Dedifferentiated amniotic fluid mesenchymal stem cell (primary cell): ENCODE results near the gene ABCB11.

Experiments used
- DNase-seq: peaks from one replicate; pipeline ENCODE4 v3.0.0-alpha.2; 2016; ENCODE audit errors: extremely low spot score

The ABCB11 gene

DNA sequence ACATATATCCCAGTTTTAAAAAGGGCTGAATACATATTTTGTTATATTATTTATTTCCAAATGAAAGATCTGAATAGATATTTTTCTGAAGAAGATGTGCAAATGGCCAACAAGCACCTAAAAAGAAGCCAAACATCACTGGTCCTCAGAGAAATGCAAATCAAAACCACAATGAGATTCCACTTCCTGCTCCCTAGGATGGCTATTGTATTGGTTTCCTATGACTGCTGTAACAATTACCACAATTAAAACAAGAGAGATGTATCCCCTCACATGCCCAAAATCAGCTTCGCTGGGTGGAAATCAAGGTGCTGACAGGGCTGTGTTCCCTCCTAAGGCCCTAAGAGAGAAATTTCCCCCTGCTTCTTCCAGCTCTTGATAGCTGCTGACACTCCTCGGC is 23.2 kb downstream of the ABCB11 start:
- no peak for DNase-seq

DNA sequence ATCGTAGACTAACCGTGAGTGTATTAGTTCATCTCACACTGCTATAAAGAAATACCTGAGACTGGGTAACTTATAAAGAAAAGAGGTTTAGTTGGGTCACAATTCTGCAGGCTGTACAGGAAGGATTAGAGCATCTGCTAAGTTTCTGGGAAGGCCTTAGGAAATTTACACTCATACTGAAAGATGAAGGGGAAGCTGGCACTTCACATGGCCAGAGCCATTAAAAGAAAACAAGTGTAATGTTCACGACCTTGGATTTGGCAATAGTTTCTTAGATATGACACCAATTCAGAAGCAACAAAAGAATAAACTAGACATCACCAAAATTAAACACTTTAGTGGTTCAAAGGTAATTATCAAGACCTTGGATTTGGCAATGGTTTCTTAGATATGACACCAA is 23.8 kb downstream of the ABCB11 start:
- no peak for DNase-seq

DNA sequence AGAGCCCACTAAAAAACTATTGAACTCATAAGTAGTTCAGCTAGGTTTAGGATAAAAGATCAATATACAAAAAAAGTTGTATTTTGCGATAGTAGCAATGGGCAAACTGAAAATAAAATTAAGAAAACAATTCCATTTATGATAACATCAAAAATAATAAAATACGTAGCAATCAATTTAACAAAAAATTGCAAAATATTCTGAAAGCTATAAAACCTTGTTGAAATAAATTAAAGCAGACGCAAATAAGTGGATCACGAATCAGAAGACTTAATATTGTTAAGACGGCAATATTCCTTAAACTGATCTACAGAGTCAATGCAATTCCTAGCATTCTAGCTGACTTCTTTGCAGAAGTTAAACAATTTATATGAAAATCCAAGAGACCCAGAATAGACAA is 24.5 kb downstream of the ABCB11 start:
- DNase-seq = no peak

DNA sequence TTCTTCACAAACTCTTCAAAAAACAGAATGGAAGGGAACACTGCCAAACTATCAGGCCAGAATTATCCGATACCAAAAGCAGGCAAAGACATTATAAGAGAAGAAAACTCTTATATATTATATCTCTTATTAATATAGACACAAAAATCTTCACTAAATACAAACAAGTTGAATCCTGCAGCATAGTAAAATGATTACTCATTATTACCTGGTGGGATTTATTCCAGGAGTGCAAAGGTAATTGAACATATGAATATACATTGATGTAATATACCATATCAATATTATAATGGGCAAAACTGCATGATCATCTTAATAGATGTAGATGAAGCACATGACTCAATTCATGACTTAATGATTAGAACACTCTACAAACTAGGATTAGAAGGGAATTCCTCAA is 25.1 kb downstream of the ABCB11 start:
- DNase-seq = no peak

DNA sequence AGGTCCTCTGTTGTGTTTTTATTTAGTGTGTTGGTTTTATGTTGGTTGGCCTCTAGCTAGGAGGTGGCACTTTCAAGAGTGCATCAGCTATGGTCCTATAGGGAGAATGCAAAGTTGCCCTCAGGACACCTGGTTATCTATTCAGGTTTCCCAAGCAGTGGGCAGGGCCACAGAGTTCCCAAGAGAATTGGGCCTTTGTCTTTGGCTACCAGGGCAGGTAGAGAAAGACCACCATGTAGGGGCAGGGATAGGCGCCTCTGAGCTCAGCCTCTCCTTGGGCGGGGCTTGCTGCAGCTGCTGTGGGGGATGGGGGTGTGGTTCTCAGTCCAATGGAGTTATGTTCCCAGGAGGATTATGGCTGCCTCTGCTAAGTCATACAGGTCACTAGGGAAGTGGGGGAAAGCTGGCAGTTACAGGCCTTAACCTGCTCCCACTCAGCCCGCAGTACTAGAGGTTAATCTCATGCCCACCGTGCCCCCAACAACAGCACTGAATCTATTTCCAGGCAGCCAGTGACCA is 26.0 kb downstream of the ABCB11 start:
- DNase-seq = no peak

DNA sequence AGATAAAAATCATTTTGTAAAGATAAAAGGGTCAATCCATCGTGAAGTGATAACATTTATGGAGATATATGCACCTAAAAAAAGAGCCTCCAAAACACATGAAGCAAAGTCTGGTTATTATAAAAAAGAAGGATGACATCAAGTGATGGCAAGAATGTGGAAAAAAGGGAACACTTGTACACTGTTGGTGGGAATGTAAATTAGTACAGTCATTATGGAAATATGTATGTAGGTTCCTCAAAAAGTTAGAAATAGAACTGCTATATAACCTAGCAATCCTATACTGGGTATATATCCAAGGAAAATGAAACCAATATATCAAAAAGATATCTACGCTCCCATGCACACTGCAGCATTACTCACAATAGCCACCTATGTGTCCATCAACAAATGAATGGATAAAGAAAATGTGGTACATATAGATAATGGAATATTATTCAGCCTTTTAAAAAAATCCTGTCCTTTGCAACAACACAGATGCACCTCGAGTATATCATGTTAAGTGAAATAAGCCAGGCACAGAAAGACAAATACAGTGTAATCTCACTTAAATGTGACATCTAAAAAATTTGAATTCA is 28.9 kb downstream of the ABCB11 start:
- no peak for DNase-seq

DNA sequence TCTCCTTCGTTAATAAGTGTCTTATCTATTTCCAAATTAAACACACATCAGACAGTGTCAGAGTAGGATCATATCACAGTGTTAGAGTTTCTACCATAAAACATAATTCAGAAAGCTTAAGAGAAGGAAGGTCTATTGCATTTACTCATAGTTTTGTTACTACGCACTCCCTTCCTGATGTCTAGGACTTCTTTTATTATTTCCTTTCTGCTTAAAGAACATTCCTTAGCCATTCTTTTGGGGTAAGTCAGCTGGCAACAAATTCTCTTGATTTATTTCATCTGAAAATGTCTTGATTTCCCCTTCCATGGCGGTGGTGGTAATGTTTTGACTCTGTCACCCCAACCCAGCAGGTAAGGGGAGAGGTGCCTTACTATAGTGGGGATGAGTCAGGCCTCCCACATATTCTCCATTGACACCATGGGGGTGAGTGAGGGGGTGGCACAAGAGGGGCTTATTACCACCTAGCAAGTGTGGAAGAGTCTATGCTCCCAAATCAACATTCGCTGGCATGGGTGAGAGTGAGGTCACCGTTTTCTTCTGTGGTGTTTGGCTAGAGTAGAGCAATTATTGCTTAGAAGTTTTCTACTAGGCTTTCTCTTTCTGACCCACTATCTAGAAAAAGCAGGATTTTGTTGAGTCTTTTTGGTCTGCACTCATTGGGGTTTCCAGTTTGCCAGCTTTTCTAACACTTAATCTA is 29.9 kb downstream of the ABCB11 start:
- no peak for DNase-seq

DNA sequence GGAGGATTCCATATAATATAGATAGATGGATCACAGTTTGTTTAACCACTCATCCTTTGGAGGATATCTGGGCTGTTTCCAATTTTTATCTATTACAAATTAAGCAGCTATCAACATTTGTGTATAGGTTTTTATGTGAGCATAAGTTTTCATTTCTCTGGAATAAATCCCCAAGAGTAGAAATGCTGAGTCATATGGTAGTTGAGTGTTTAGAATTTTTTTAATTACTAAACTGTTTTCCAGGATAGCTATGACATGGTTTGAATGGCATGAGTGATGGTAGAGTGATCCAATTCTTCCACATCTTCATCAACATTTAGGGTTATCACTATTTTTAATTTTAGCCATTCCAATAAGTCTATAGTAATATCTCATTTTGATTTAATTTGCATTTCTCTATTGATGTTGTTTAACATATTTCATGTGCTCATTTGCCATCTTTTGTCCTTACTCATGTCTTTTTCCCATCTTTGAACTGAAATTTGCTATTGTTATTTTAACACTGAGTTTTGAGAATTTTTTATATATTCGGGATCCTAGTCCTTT is 31.4 kb downstream of the ABCB11 start:
- no peak for DNase-seq

DNA sequence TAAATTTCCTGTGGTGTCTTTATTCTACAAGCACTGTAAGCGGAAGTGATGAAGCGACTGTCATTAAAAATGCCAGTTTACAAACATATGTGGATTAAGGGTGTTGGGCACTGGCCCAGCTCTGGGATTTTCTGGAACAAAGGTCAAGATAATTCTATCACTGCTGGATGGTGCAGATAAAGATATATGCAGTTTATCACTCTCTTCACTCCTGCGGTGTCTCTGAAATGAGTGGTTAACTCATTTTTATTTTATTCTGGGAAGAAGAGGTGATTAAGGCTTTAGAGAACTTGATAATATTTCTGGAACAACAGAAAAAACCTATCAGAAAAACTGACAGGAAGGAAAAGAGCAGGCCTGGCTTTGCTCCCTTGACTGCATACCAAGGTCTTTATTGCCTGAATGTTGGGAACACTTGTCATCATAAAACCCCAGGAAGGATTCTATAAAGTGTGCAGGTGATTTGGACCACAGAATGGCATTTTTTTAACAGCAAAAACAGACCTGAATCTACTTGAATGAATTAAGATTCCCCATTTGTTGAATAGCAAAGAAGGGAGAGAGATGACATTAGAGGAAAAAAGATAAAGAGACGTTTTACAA is 32.4 kb downstream of the ABCB11 start:
- DNase-seq = no peak

DNA sequence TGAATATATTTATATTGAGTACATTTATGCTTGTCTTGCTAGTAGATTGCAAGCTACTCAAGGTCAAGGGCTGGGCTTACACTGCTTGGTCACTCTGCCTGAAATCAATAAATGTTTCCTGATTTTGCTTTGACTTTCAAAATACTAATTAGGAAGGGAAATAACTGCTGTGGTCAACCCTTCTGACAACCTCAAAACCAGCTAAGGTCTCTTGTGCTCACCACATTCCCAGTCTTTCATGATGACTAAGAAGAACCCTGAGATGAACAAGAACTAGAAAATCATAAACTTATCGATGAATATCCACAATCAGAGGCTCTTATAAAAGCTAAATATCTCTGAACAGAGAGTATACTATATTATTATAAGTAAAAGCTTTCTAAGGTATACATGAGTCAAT is 33.3 kb downstream of the ABCB11 start:
- DNase-seq = no peak

DNA sequence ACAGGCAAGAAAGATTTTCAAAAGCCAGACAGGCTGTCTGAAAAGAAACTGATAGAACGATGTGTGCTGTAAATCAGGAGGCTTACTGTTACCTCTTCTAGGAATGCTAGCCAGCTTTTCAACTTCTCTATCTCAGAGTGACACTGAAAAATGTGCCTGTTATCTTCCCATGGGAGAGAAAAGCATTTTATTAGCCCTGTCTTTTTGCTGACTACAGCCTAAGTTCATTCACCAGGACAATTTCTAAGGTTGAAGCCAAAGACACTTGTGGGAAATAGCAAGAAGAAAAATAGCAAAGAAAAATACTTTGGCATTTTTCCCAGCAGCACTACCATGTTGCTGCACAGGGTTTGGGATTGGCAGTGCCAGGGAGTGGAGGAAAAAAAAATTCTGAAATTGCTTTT is 34.0 kb downstream of the ABCB11 start:
- no peak for DNase-seq

DNA sequence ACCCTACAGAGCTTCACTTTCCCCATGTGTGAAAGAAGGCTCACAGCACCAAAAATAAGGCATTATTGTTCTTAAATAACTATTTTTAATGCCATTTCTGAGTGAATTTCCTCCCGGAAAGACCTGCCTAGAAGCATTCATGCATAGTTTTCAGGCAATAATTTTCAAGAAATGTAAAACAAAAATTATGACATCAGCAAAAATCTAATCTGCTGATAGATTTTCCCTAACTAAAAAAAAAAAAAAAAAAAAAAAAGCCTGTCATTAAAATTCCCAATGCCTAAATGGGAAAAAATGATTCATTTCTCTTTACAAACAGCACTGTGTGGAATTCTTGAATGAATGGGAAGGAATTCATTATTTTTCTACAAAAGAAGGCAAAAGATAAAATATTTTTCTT is 35.4 kb downstream of the ABCB11 start:
- DNase-seq = no peak

DNA sequence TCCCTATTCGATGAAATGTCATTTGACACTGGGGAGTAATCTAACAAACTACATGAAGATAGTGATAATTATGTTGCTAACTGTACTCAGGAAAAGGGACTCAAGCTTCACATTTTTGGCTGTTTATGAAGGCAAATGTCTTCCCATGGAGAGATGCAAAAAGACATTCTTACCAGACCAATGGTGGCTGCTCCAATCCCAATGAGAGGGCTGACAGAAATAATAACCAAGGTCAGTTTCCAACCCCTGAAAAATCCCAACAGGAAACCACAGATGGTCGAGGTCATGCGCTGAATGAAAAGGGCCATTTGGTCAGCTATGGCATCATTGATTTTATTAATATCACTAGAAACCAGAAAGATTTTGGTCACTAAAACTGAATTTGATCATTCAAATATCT is 37.6 kb downstream of the ABCB11 start:
- no peak for DNase-seq

DNA sequence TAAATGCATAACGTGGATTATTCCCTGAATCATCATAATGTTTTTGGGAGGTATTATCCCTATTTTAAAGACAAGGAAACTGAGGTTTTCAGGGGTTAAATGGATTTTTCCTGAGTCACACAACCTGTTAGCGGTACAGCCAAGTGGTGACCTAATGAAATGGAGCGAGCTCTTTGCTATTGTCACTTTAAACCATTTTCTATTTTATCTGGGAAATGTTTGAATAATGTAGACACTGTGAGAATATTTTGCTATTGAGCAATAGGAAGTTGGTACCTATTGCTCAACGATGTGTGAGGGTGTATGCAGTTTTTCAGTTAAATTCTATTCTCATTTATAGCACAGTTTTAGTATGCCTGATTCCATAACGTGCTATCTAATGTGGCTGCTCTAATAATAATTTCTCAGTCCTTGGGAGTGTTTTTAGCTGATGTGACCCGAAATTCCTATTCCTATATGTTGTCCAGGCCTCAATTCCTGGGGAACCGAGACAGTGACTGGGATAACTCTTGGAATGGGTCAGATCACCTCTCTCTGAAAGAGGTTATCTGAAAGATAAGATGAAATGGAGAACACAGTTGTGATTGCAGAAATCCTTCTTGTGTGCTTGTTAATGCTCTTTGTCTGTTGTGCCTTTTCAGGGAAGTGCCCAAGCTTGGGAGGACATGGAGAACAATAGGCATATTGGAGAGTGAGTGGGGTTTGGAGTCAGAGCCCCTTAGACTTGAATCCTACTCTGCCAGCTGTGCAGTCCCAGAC is 38.4 kb downstream of the ABCB11 start:
- no peak for DNase-seq

DNA sequence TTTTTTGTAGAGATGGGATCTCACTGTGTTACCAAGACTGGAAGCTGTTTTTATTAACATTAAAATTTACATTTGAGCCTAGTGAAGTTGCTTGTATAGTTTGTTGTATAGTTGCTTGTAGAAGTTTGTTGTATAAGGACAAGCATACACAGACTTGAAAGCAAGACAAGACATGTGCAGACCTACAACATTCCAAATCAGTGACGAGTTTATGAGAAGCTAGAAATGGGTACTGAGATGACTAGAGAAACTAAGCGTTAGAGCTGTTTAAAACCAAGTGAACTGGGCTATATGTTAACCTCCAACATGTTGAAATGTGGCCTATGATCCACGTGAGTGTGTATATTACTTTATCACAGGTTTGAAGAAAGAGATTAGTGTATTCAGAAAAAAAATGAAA is 39.1 kb downstream of the ABCB11 start:
- DNase-seq = no peak

DNA sequence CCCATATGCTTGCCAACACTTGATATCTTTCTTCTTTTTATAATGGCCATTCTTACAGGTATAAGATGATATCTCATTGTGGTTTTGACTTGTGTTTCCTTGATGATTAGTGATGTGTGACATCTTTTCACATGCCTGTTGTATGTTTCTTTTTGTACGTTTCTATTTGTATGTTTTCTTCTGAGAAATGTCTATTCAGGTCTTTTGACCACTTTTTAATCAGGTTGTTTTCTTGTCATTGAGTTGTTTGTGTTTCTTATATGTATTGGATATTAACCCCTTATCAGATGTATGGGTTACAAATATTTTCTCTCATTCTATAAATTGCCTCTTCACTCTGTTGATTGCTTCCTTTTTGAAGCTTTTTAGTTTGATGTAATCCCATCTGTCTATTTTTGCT is 42.4 kb downstream of the ABCB11 start:
- no peak for DNase-seq

DNA sequence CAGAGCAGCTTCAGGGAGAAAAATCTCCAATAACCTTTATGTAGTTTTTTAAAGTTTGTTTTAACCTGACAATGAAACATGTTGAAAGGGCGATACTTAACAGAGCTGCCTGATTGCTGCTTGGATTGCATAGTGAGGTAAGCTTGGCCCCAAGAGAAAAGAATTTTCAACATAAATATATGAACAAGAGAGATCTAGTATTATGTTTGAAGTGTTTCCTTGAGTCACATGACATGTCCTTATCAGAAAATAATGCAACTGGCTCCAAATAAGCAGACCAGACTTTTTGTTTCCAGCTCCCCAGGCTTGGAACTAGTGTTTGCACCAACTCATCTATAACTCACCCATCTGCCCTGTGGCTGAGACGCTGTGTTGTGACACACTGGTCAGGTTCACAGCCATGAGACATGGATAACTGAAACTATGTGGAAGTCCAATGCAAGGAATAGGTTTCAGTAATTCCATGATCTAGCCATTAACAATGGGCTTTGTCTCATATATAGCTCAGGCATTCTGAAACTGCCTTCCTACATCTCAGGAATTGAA is 44.7 kb downstream of the ABCB11 start:
- no peak for DNase-seq

DNA sequence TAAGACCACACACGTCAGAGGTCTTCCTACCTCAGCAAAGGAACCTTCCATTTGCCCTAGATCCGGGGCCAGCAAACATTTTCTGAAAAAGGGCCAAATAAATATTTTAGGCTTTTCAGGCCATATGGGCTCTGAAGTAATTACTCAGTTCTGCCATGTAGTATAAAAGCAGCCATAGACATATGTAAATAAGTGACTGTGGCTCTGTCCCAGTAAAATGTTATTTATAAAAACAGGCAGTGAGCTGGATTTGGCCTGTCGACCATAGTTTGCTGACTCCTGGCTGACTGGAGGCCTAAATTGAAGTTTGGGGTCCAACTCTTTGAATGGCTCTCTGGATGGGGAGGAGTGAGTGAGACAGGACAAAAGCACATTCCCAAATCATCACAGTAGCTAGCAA is 49.5 kb downstream of the ABCB11 start:
- no peak for DNase-seq

DNA sequence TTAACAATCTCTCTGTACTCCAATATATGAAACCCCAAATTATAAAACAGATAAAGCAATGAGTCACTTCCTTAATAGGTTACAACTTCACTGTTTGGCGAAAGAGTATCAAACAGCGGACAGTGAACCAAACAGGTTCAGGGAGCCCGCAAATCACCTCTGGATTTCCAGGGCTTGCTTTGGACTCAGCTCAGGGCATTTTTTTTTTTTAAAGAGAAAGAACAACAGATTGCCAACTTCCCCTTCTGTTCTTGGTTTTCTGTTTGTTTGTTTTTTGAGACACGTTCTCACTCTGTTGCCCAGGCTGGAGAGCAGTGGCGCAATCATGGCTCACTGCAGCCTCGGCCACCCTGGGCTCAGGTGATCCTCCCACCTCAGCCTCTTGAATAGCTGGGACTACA is 52.7 kb downstream of the ABCB11 start:
- DNase-seq = no peak

DNA sequence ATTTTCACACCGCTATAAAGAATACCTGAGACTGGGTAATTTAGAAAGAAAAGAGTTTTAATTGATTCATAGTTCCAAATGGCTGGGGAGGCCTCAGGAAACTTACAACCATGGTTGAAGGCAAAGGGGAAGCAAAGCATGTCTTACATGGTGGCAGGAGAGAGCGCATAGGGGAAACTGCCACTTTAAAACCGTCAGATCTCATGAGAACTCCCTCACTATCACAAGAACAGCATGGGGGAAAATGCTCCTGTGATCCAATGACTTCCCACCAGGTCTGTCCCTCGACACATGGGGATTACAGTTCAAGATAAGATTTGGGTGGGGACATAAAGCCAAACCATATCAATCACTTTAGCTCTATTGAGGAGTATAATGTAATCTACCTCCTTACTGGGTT is 53.5 kb downstream of the ABCB11 start:
- DNase-seq = no peak

DNA sequence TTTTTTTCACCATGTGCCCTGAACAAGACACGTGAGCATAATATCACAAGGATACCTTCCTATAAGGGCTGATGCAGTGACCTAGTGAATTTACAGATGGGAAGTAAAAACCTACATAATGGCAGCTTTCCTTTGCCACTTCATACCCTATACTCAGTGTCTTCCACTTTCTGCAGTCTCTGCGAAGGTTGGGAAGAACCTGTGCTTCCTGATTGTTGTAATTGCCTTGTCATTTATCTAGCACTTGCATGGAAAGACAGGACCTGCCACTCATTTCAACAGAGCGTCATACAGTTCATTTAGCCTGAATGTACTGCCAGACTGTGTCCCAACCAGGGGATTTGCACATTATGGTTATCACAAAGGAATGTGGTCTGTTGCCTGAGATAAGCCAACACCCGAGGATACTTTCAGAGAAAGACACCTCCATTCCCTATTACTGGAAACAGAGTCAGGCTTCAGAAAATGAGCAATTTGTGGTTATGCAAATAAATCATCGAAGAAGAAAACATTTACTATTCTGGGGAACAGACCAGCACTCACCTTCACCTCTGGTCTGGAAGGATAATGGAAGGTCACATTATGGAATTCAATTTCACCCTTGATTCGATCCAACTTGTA is 55.0 kb downstream of the ABCB11 start:
- no peak for DNase-seq

DNA sequence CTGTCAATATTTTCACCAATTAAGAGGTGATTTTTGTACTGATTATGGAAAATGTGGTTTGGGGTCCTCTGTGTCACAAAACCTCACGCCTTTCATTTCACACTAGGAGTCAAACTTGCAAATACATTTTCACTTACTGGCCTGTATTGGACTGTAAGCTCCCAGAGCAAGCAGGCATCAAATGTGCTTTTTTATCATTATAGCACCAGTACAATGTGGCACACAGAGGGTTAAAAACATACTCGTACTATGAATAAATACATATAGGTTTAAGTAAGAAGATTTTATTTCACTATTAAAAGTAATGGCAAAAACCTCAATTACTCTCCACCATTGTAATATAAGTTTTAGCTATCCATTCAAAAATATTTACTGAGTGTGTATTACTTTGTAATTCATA is 56.7 kb downstream of the ABCB11 start:
- no peak for DNase-seq
